ENCODE results near the gene BTG2.

BTG2 gene

DNA sequence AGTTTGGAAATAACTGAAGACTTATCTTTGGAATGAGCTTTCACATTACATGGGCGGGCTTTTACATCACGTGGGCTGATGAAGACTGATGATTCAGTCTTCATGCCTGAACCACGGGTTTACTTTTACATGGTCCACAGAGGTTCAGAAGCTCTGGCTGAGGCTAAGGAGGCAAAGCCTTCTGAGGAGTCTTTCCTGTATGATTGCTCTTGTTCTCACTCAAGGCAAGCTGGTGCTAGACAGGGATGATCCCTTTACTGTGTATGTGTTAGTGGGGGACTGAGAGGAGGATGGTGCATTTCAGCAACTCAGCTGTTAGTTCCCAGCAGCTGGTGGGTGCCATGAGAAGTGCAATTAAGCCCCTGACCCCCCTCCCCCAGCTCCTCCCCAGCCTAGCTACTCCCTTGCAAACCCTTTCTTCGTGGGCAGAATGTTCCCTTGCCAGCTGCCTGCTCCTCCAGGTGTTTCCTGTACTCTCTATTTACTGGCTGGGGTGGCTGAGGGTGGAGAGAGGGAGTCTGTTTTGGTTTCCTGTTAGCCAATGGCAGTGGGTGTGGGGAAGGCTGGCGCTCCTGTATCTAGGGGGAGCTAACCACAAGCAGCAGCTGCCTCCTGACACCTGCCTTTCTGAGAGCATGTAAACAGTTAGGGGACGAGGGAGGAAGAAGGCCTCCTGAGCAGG is 15.4 kb downstream of the BTG2 start:
- peak; percentile 93 for DNase-seq

DNA sequence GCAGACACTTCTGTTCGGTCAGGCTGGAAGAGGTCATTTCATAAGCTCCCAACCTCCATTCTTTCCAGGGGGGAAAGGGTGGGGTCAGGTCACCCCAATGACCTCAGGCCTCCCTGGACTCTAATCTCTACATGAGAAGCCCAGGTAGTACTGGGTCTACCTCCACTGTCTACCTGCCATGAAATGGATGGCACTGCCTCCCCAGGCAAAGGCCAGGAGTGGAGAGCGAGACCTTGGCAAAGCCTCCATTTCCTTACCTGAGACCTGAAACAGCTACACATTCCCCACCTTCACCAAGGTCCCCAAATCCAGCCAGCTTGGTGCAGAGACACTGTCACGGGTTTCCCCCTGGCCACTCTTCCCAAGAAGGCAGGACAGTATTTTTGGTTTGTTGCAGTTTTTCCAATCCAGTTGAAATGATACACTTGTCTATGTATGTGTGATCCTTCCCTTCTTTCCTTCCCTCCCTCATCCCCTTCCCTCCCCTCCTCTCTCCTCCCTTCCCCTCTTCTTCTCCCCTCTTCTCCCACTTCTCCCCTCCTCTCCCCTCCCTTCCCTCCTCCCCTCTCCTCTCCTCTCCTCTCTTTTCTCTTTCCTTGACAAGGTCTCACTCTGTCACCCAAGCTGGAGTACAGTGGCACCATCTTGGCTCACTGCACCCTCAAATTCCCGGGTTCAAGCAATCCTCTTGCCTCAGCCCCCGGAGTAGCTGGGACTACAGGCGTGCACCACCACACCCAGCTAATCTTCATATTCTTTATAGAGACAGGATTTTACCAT is 16.1 kb downstream of the BTG2 start:
- DNase-seq, result no peak

DNA sequence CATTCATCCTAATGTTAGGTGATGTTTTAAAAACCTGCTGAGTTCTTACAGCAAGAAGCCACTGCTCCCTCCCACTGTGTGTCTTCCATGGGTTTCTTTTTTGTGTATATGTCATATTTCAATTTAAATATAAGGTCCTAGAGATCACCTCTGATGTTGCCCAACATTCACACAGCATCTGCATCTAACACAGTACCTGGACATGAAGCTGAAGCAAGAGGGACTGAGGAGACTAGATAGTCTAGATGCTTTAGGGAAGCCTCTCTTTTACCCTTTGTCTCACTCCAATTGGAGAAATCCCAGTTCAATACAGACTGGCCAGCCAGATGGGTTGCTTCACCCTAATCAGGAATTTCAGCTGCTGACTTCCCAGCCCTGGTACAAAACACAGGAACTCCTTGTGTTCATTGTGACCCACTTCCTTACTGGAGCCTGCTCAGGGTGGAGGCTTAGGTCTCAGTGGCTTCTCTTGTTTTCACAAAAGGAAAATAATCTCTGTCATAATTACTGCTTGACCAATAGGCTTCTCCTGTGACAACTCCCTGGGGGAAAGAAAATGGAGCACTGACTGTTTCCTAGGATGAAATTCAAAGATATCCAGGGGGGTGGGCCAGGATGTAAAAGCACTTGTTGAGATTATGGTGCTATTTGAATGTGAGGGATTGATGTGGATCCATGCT is 17.3 kb downstream of the BTG2 start:
- no peak for DNase-seq

DNA sequence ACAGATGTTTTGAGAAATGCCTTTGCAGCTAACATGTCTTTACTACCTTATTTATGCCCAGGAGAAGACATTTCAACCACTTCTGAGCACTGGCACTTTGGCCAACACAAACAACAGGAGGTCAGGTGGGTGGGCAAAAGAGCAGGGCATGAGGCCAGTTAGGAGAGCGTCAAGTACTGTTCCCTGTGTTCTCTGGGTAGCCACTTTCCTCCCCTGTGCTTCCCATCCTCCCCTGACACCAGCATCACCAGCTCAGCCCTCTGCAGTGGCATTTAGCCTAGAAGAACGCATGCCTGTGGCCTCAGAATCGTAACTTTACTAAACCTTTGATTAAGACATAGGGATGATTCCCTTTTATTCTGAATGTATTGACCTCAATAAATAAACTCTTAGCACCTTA is 18.3 kb downstream of the BTG2 start:
- no peak for DNase-seq

DNA sequence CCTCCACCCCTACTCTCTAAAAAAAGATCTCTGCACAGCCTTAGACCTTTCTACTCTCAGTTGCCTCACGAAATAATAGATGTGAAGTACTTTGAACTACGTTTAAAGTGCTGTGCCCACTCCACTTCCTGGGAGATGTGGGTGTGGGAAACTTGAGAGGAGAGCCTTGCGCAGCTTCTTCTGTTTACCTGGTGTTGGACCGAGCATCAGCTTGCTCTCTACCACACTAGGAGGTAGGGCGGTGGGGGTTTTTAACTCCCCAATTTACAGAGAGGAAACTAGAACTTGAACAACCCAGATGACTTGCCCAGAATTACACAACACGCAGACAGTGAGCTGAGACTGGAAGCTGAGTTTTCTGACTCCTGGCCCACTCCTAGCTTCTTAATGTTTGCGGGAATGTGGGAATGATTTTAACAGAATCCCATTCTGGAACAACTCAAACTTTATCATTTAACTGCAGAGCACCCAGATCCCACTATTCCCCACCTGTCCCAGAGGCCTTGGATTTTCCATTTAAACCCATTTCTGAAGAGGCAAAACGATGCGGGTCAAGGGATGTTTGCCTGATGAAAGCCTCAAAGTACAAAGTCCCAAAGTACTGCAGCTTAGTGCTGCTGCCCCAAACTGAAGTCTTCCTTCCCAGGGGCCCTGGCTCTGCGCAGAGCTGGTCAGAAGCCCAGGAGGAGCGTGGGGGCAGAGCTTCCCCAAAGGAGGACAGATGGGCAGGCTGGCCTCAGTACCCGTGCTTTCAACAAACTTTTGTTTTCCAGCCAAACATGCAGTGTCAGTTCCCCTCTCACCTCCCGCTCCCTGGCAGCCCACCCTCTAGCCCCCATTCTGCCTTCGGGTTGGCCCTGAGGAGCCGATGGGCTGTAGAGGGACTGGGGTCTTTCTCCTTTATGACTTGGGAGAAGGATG is 19.0 kb downstream of the BTG2 start:
- no peak for DNase-seq

DNA sequence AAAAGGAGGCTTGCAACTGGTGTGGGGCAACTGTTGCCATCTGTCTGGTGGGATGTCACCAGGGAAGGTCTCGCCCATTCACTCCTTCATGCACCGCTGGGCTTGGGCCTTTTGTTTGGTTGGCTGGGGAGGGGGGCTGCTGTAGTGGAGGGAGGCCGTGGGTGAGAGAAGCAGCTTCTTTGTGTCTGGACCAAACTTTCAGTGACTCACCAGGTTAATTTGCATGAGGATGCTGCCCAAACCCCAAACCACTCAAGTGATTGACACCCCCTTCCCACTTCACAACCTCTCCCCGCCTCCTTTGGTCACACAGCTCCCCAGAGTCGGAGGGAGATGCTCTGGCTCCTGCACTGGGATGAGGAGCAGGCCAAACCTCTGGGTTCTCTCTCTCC is 19.7 kb downstream of the BTG2 start:
- DNase-seq, result peak; percentile 76

DNA sequence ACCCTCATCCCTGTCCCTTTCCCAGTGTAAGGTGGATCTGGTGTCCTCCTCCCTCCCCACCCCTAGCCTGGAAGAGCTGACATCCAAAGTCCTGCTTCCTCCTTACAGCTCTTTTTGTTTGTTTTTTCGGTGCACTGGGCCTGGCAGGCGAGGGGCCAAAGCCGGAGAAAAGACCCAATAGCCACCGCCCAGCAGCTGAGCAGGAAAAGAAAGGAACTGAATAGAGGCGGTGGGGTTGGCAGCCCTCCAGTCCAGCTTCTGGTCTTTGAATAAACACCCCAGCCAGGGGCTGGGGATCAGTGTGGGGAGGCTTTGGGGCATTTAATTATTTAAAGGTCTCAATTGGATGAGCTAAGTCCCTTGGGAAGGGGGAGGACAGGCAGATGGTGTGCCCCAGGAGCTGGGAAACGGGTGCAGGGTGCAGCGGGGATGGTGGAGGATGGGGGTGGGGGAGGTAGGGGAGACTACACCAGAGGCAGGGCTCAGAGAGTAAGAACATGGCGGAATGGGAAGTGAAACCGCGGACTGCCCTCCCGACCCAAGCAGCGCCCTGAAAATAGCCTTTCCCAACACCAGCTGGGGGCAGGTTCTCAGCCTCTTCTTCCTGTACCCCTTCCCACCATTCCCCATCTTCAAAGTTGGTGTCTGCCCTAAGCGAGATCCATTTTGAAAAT is 20.2 kb downstream of the BTG2 start:
- DNase-seq, result peak; percentile 76

DNA sequence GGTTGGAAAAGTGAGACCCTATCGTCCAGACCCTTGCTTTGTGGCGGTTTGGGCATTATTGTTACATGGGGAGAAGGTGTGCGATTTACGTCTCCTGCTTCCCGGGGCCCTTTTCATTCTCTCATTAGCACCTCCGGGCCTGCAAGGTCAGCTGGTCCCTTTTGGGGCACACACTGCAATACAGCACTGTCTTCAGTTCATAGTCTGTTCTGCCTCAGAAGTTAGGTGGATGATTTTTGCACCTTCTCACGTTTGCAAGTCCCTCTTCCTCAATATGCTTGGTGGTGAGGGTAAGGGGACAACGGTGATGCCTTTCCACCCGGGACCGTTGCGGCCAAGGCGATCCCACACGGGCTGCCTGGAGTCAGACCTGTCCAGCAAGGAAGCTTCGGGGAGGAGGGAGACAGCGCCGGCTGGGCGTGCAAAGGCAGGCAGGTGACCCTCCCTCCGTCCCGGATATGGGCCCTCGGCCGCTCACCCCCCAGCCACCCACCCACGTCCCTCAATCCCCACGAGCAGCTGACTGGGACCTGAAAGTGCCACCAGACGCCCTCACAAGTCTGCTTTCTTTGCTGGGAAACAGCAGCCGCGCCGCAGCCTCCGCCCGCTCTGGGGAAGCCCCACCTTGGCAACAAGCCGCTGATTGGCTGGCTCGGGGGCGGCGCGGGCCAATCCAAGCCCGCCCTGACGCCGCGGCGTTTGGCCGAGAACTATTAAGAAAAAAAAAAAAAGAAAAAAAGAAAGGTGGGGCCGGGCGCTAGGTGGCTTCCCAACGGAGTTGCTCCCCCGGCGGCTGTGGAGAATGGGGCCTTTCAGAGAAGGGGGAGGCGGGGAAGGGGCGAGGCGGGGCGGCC is 21.7 kb downstream of the BTG2 start:
- peak; percentile 93 for DNase-seq

DNA sequence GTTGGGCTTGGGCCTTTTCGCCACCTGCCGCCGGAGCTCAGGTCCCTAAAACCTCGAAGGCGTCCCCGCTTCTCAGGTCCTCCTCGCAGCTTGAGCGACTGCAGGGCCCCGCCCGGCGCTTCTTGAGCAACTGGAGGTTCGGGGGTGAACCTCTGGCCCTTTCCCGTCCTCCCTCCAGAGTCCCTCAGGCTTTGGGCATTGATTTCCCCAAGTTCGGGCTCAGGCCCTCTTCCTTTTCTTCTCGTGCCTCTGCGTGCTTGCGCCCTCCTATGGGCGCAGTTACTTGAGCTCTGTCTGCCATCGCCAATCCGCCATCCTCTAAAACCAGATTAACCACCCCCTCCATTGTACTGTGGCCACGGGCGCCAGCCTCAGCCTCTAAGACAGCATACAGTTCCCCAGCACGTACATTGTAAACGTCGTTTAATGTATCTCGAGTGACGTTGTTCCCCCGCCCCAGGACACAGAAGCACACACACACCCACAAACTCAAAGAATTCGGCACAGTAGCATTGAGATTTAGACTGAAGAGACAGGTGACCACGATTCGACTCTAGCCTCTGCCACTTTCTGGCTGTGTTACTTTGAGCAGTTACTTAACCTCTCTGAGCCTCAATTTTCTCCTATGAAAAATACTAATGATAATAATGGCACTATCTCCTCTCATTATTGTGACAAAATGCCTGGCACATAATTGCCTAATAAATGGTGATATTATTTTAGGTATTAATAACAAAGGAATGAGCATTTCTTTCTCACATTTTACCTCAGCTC is 22.6 kb downstream of the BTG2 start:
- peak; percentile 87 for DNase-seq

DNA sequence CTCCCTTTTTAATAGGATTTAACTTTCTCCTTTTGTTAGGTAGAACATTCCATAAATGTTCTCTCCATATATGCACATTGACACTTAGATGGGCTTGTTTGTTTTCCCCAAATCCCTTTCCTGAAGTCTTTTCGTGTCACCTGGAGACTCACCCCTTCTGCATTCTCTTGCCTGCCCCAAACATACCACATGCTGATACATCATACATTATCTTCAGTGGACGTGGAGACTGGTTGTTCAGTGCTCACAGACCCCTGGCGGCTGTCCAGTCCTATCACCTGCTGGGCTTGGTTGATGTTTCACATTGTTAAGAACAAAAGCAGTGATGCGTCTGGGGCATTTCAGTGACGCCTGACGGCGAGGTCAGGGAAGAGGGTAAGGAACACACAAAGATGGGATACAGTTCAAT is 23.4 kb downstream of the BTG2 start:
- DNase-seq, result no peak

DNA sequence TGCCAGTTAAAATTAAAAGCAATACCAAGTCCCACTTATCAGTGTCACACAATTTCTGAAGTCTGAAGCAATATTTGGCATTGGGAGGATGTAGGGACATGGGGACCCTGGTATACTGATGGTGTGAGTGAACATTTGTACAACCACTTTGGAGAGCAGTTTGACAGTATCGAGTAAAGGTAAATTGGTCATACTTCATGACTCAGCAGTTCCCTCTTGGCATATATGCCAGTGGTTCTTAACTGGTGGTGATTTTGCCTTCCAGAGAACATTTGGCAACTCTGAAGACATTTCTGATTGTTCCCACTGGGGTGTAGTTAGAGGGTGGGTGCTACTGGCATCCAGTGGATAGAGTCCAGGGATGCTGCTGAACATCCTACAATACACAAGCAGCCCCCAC is 25.9 kb downstream of the BTG2 start:
- DNase-seq, result no peak

DNA sequence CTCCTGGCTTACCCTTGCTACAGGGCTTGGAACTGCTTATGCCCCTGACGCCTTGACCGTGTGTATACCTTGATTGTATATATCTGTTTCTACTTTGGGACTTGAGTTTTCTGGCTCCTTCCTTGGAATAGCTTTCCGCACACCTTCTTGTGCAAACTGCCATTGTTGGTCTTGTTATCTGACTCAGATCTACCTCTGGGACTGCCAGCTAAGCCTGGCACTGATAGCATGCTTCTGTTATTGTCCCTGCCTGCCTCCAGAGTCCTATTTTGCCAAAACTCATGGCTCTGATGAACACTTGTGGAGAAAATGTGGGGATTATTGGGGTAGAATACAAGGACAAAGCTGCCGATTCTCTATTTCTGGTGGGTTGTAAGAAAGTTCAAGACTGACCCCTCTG is 30.2 kb downstream of the BTG2 start:
- no peak for DNase-seq

DNA sequence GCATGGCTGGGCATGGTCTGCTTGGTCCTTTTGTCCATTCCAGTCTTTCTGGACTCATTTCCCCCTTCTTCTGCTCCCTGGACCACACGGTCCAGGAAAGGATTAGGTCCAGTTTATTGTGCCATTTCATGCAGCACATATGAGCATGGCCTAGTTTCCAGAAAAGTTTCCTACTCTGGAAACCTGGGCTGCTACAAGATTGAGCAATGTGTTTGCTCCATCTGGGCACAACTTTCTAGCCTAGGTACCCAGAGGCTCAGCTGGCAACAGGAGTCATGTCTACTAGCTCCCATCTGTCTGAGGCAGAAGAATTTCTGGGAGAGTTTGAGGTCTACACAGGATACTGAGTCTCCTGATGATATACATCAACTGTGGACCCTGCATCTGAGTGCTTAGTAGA is 30.8 kb downstream of the BTG2 start:
- no peak for DNase-seq

DNA sequence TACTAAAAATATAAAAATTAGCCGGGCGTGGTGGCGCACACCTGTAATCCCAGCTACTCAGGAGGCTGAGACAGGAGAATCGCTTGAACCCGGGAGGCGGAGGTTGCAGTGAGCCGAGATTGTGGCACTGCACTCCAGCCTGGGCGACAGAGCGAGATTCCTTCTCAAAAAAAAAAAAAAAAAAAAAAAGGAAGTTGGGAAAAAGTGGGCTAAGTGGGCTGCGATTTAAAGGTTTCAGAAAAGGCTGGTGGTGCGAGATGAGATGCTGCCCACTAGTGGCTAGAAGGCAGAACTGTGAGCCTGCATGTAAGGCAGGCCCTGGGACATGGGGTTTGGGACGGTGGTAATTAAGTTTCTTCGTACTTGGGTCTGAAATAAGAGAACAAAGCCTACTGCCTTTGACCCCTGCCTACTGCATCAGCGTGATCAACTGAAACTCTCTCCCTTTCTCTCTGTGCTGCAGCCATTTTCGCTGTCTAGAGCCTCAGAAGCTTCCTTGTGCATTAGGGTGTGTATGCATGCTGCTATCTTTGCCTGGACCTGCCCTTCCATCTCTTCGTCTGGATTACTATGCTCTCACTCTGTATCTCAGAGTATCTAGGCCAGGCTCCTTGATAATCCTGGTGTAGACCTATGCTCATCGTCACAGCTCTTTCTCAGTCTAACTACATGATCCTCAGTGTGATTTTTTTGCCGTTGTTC is 33.2 kb downstream of the BTG2 start:
- DNase-seq, result no peak

DNA sequence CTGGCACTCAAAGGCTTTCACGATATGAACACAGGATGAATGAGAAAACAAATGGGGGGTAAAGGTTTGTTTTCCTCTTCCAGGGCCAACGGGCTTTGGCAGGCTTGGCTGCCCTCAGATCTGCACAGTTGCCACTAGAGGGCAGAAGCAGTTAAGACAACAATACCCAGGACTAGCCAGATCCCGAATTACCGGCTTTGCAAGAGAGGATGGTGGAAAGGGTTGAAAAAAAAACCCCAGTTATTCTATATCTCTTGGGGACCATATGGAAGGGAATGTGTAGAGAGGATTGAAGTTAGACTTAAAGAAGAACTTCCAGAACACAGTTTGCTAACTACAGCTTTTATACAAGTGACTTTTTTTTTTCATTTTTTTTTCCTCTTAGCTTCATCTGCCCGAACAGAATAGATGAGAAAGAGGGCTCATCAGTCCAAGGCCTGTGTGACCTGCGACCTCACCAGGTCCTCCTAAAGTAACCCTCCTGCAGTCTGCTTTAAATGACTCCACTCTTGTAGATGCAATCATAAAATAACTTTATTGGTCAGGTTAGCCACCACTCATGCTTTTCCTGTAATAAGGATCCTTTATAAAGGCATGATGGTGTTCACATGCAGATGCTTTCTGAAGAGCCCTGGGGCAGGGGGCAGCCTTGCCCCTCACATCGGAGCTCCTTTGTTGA is 34.9 kb downstream of the BTG2 start:
- peak; percentile 71 for DNase-seq

DNA sequence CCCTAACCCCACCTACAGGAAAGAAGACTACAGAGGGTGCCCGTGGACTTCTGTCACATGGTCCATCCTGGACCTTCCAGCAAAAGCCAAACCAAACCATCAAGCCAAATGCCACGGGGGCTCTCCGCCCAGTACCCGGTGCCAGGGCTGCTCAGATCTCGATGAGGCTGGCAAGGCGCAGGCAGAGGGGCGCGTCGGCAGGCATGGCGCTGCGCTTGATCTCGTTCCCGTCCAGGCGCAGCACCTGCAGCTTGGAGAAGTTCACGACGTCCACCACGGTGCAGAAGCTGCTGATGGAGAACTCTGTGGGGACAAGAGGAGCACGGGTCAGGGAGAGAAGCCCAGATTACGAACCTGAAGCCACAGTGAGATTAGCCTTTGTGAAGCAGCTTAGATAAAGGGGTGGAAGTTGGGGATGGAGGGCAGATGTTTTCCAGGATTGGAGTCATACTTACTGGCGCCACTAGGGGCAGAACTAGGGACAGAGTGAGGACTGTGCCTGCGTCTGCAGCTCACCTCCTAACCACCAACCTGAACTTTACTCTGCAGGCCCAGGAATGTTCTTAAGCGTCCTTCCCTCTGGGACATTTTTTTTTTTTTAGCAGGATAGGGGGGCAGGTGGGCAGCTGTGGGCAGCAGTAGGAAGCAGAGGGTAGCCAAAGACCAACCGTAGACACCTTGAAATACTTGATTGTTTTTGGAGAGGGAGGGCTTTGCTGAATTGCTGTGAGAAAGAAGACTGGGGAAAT is 37.0 kb downstream of the BTG2 start:
- peak; percentile 38 for DNase-seq

DNA sequence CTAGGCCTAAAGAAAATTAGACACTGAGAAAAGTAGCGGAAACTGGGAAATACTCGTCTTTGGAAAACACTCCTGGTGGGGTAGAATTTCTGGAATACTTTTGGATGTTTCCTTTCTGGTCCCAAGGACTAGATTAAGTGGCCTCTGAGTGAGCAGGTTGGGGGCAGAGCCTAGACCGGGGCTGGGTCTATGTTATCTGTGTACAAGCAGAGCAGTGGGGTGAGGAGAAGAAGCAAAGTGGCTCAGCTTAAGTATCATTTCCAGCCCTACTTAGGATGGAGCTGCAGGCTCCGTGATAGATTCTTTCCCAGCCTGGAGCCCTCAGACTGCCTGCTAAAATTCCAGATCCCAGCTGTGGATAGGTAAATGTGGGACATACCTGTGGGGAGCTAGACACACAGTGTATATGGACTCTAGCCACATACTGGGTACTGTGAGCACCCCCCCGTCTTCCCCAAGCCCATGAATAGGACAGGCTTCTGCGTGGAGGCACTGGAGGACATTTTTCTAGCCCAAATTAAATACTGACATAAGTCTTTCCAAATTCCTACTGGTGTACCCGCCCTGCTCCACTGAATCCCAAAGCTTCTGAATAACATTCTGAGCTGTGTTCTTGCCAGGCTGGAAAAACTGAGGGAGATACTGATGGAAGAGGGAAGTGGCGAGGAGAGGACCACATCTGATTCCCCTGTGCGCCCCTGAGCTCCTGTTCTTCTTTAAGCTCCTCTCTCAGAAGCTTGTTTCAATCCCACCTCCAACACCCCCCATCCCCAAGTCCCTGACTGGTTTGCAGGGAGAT is 38.8 kb downstream of the BTG2 start:
- no peak for DNase-seq

Measured in NCI-H510A (cell line).